HEK293 (cell line): Measurements from ENCODE around the gene IGSF11.

Experiments used
- CTCF ChIA-PET: fragments of 350-600 bp; formaldehyde crosslinking; extraction: SDS; loops from one replicate; lab custom pipeline; 2021; ENCODE audit warnings: antibody characterized with exemption; lab: Yijun Ruan, JAX
- POLR2A ChIA-PET: fragments of 300-600 bp; formaldehyde crosslinking; extraction: SDS; loops from one replicate; lab custom pipeline; 2020; ENCODE audit warnings: antibody characterized with exemption, inconsistent platforms; lab: Yijun Ruan, JAX
- H3K27ac ChIP-seq: fragments of 200-500 bp; sonication (Bioruptor generic); 2 replicates; pipeline ENCODE4 v1.5.1; 2014; ENCODE audit warnings: low read depth, low read length, control low read depth, inconsistent platforms; ENCODE audit errors: extremely low read depth
- H3K36me3 ChIP-seq, 2 experiments: fragments of 200-500 bp in 1 of 2; sonication (Bioruptor generic) in 1 of 2; 1 replicate in 1 of 2; 2 replicates in 1 of 2; pipeline ENCODE4 v1.5.1; 2014 to 2017; ENCODE audit warnings: inconsistent platforms in 2 of 2, low read length in 2 of 2; ENCODE audit not compliant: control insufficient read depth in 2 of 2, insufficient read depth in 1 of 2
- H3K4me1 ChIP-seq: fragments of 200-500 bp; sonication (Bioruptor generic); 2 replicates; pipeline ENCODE4 v1.5.1; 2014; ENCODE audit warnings: mild to moderate bottlenecking, low read length, inconsistent platforms; ENCODE audit not compliant: control insufficient read depth, insufficient read depth
- H3K4me3 ChIP-seq: 2 replicates; pipeline ENCODE4 v1.5.1; 2011; ENCODE audit warnings: low read depth, mild to moderate bottlenecking, control low read depth, low read length, moderate library complexity
- H3K9me3 ChIP-seq: fragments of 200-500 bp; sonication (Bioruptor generic); 2 replicates; pipeline ENCODE4 v1.5.1; 2014; ENCODE audit warnings: low read depth, low read length, inconsistent platforms; ENCODE audit not compliant: control insufficient read depth, insufficient read depth
- IKZF3 ChIP-seq: fragments of 450-650 bp; IDR thresholded peaks from 2 replicates; pipeline ENCODE4 v1.5.0; 2018; ENCODE audit warnings: missing biosample characterization, mild to moderate bottlenecking, missing genetic modification characterization, moderate library complexity
- OVOL3 ChIP-seq: fragments of 450-650 bp; formaldehyde crosslinking; IDR thresholded peaks from 2 replicates; pipeline ENCODE4 v1.5.1; 2016; ENCODE audit warnings: missing biosample characterization, missing genetic modification characterization
- PBX3 ChIP-seq: sonication (generic); formaldehyde crosslinking; IDR thresholded peaks from 2 replicates; pipeline ENCODE4 v1.8.1; 2022; ENCODE audit warnings: mild to moderate bottlenecking, moderate library complexity, missing genetic modification reagents
- PRDM2 ChIP-seq: fragments of 450-650 bp; formaldehyde crosslinking; IDR thresholded peaks from 2 replicates; pipeline ENCODE4 v1.5.1; 2016; ENCODE audit warnings: missing biosample characterization, missing genetic modification characterization, borderline replicate concordance
- PRDM6 ChIP-seq: fragments of 450-650 bp; formaldehyde crosslinking; IDR thresholded peaks from 2 replicates; pipeline ENCODE4 v1.5.1; 2017; ENCODE audit warnings: missing biosample characterization, missing genetic modification characterization
- ZNF155 ChIP-seq: fragments of 450-650 bp; formaldehyde crosslinking; IDR thresholded peaks from 2 replicates; pipeline ENCODE4 v1.5.1; 2016; ENCODE audit warnings: missing biosample characterization, missing genetic modification characterization
- ZNF169 ChIP-seq: fragments of 450-650 bp; formaldehyde crosslinking; IDR thresholded peaks from 2 replicates; pipeline ENCODE4 v1.5.1; 2016; ENCODE audit warnings: missing biosample characterization, missing genetic modification characterization
- ZNF18 ChIP-seq: fragments of 450-650 bp; formaldehyde crosslinking; IDR thresholded peaks from 2 replicates; pipeline ENCODE4 v1.5.1; 2016; ENCODE audit warnings: missing biosample characterization, missing genetic modification characterization
- ZNF404 ChIP-seq: fragments of 450-650 bp; formaldehyde crosslinking; IDR thresholded peaks from 2 replicates; pipeline ENCODE4 v1.5.1; 2017; ENCODE audit warnings: missing biosample characterization, missing genetic modification characterization
- ZNF416 ChIP-seq: fragments of 450-650 bp; formaldehyde crosslinking; IDR thresholded peaks from 2 replicates; pipeline ENCODE4 v1.5.1; 2016; ENCODE audit warnings: missing biosample characterization, missing genetic modification characterization
- ZNF433 ChIP-seq: fragments of 450-650 bp; formaldehyde crosslinking; IDR thresholded peaks from 2 replicates; pipeline ENCODE4 v1.5.1; 2016; ENCODE audit warnings: missing biosample characterization, missing genetic modification characterization, low read depth
- ZNF514 ChIP-seq: fragments of 450-650 bp; formaldehyde crosslinking; IDR thresholded peaks from 2 replicates; pipeline ENCODE4 v1.5.1; 2016; ENCODE audit warnings: missing biosample characterization, missing genetic modification characterization
- ZNF580 ChIP-seq: fragments of 450-650 bp; formaldehyde crosslinking; IDR thresholded peaks from 2 replicates; pipeline ENCODE4 v1.5.1; 2016; ENCODE audit warnings: missing biosample characterization, missing genetic modification characterization
- ZNF610 ChIP-seq: fragments of 450-650 bp; formaldehyde crosslinking; IDR thresholded peaks from 2 replicates; pipeline ENCODE4 v1.5.1; 2016; ENCODE audit warnings: missing biosample characterization, missing genetic modification characterization, borderline replicate concordance
- ZNF645 ChIP-seq: fragments of 450-650 bp; formaldehyde crosslinking; IDR thresholded peaks from 2 replicates; pipeline ENCODE4; 2016; ENCODE audit warnings: missing biosample characterization, missing genetic modification characterization
- ZNF658 ChIP-seq: fragments of 450-650 bp; formaldehyde crosslinking; IDR thresholded peaks from 2 replicates; pipeline ENCODE4; 2016; ENCODE audit warnings: missing biosample characterization, missing genetic modification characterization
- ZNF76 ChIP-seq: fragments of 450-650 bp; formaldehyde crosslinking; IDR thresholded peaks from 2 replicates; pipeline ENCODE4; 2016; ENCODE audit warnings: low read depth, missing biosample characterization, missing genetic modification characterization, borderline replicate concordance

IGSF11 gene

GRCh38 chr3:119015942-119016341, 18.7 kb downstream of the IGSF11 start:
- Histone ChIP-seq H3K27ac (no peak overlapping the region), H3K4me3 (no peak overlapping the region), H3K9me3 (no peaks in the 10 kb centered on the region), H3K36me3 (no peaks in the 10 kb centered on the region), H3K4me1 (no peaks in the 10 kb centered on the region)
- no peak for TF ChIP-seq ZNF155 (tag by site-specific recombination)
- no peak for TF ChIP-seq PRDM2
- no peak for TF ChIP-seq ZNF18 (tag by site-specific recombination)
- no peak for TF ChIP-seq PRDM6 (tag by site-specific recombination)
- no peak for TF ChIP-seq ZNF610 (tag by site-specific recombination)
- no peak for TF ChIP-seq ZNF514 (tag by site-specific recombination)
- no peak for TF ChIP-seq ZNF416 (tag by site-specific recombination)
- TF ChIP-seq PBX3 (CRISPR knock-in tag): no peak
- TF ChIP-seq ZNF433: no peak
- no peak for TF ChIP-seq ZNF404 (tag by site-specific recombination)
- no peak for TF ChIP-seq ZNF76 (tag by site-specific recombination)
- no peak for TF ChIP-seq ZNF580 (tag by site-specific recombination)
- no peak for TF ChIP-seq OVOL3 (tag by site-specific recombination)
- no peak for TF ChIP-seq ZNF645 (tag by site-specific recombination)
- no peak for TF ChIP-seq ZNF658 (tag by site-specific recombination)
- no peak for TF ChIP-seq IKZF3 (tag by site-specific recombination)
- no peak for TF ChIP-seq ZNF169 (tag by site-specific recombination)
- POLR2A ChIA-PET: no interaction called here
- CTCF ChIA-PET: interaction anchor here (0.5 kb wide), 2 partner anchors 11 to 74 kb away, joined by 3 read pairs; no protein-coding TSS in a partner anchor
